Mucosa of descending colon (tissue), 3 donors: ENCODE data around the gene TTC13. TPM values are rescaled to one million over a fixed set of nuclear protein-coding genes. Genes with fewer than 3 reads are reported as not detected.

Source experiments
- ATAC-seq: fragments of 200-7000 bp; cut with Tn5 transposase; one replicate; pipeline ENCODE4 v1.9.1; 2020; ENCODE audit warnings: mild to moderate bottlenecking, moderate library complexity
- DNase-seq, 3 donors: peaks; one replicate each; pipeline ENCODE4 v3.0.0-alpha.2; 2020
- H3K36me3 ChIP-seq: fragments of 200-600 bp; one replicate; pipeline ENCODE4 v1.8.0; 2021; ENCODE audit warnings: low read depth, mild to moderate bottlenecking
- H3K4me1 ChIP-seq: fragments of 200-600 bp; one replicate; pipeline ENCODE4 v1.8.0; 2021; ENCODE audit warnings: low read depth, mild to moderate bottlenecking
- H3K4me3 ChIP-seq: fragments of 200-600 bp; one replicate; pipeline ENCODE4 v1.8.0; 2021; ENCODE audit warnings: mild to moderate bottlenecking
- H3K9me3 ChIP-seq: fragments of 200-600 bp; one replicate; pipeline ENCODE4 v1.8.0; 2021; ENCODE audit warnings: mild to moderate bottlenecking
- CTCF ChIP-seq: fragments of 200-600 bp; IDR thresholded peaks from one replicate; pipeline ENCODE4 v1.8.0; 2022; ENCODE audit warnings: antibody characterized with exemption, mild to moderate bottlenecking
- intact Hi-C, 2 donors: fragments of 100-400 bp; cut with DNase I in 1 of 2; cut with micrococcal nuclease in 1 of 2; formaldehyde crosslinking; loops; one replicate each; pipeline versions ENCODE4 v1.11.0 to v1.11.1; 2022; cut with DNase I, micrococcal nuclease
- total RNA-seq, 3 donors: library from RNA; stranded (reverse); fragmentation: NEBNext Ultra II Directional in 2 of 3; extraction: Animal tissue kit (Norgen Biotek cat#: 25700) in 2 of 3; gene quantifications; one replicate each; pipeline versions ENCODE4 v1.2.1 to v1.2.4, GENCODE V29; 2021 to 2023
- donor health status: DM: no; HTN: no; CAD: no; lungs with moderate emphysema.
- donor health status: DM: no; HTN: no; CAD: no.
- donor health status: DM: no; HTN: yes; CAD: no.

TTC13 gene
- total RNA-seq, 3 donors from 2014 or later: 24.0 to 39.7 (median 28.4) TPM

- ATAC-seq: peak; percentile 75
Observed at GRCh38 chr1:230868736-230869385, 109.8 kb downstream of the TTC13 start.

GRCh38 chr1:230867903-230868735, 110.5 kb downstream of the TTC13 start, which contains the start of gene C1orf198:
C1orf198 (minus strand) TSS chr1:230868521; CDS start chr1:230868512, 9 bp downstream.
- Histone ChIP-seq H3K9me3 (no peaks in the 10 kb centered on the region), H3K36me3 (no peaks in the 10 kb centered on the region), H3K4me3 (peak within 1 kb of the TSS; percentile 77), H3K4me1 (peaks cover 7% of the 10 kb centered on the region)
- ATAC-seq (peak; percentile 98), DNase-seq (peak; percentile 81 to 89 (median 81))
- intact Hi-C loops: no loop called here
- TF ChIP-seq CTCF: no peak

More at GRCh38 chr1:230868736-230869385, 109.8 kb downstream of the TTC13 start:
- Histone ChIP-seq H3K4me1 (peaks cover 7% of the 10 kb centered on the region), H3K4me3 (peak overlapping the region; percentile 77), H3K9me3 (no peaks in the 10 kb centered on the region), H3K36me3 (no peaks in the 10 kb centered on the region)
- DNase-seq: peak in 2 of 3 donors; percentile 62 to 67
- no peak for TF ChIP-seq CTCF
- intact Hi-C loops: no loop called here

GRCh38 chr1:230867101-230867902, 111.4 kb downstream of the TTC13 start:
- DNase-seq (no peak), ATAC-seq (no peak)
- no peaks in the 10 kb centered on the region for H3K36me3 ChIP-seq
- intact Hi-C loops: no loop called here
- H3K9me3 ChIP-seq: no peaks in the 10 kb centered on the region
- peaks cover 7% of the 10 kb centered on the region for H3K4me1 ChIP-seq
- TF ChIP-seq CTCF: no peak
- peak overlapping the region; percentile 77 for H3K4me3 ChIP-seq

- peaks cover 7% of the 10 kb centered on the region for H3K4me1 ChIP-seq
- H3K36me3 ChIP-seq: no peaks in the 10 kb centered on the region
- no peak overlapping the region for H3K4me3 ChIP-seq
- DNase-seq: no peak
- TF ChIP-seq CTCF: no peak
- no peak for ATAC-seq
- no peaks in the 10 kb centered on the region for H3K9me3 ChIP-seq
- intact Hi-C loops: no loop called here
Observed at GRCh38 chr1:230866171-230867070, 112.2 kb downstream of the TTC13 start.
